K562 (cell line): Measurements from ENCODE around the gene PLP2. TPM values are rescaled to one million over a fixed set of nuclear protein-coding genes. Genes with fewer than 3 reads are reported as not detected.

Experiments
- ATAC-seq: fragments of 200-7000 bp; cut with Tn5 transposase; 3 replicates; pipeline ENCODE4 v1.9.1; 2020; ENCODE audit warnings: moderate library complexity
- BruUV-seq: library from RNA; stranded (reverse); fragments of 400-500 nt; replicated peaks from 2 replicates; lab custom pipeline; 2021; lab: Mats Ljungman, UMichigan
- CTCF ChIA-PET: fragments of 300-600 bp; formaldehyde crosslinking; extraction: SDS; loops from one replicate; lab custom pipeline; 2021; ENCODE audit warnings: low intra/inter-chr PET ratio; lab: Yijun Ruan, JAX
- POLR2A ChIA-PET: fragments of 300-600, 350-650 bp; sonication (Branson Sonifier 250); formaldehyde crosslinking; extraction: SDS; loops from one replicate; lab custom pipeline; 2021; ENCODE audit warnings: antibody characterized with exemption, inconsistent platforms; lab: Yijun Ruan, JAX
- DNase-seq, 4 experiments: peaks; one replicate each; pipeline versions ENCODE4 v3.0.0 to v3.0.0-alpha.2; 2011 to 2018; ENCODE audit warnings: low spot score in 3 of 4, mixed read lengths in 3 of 4; ENCODE audit errors: extremely low read depth in 1 of 4
- FAIRE-seq: peaks from 2 replicates; lab custom pipeline; 2011; peaks lifted over from hg19 to GRCh38; lab: Jason Lieb, UNC
- H2AFZ ChIP-seq: 2 replicates; pipeline ENCODE4 v1.6.0; 2011; ENCODE audit warnings: low read depth, low read length, control low read depth, inconsistent platforms
- H3K27ac ChIP-seq: fragments of 200-600 bp; 3 replicates; pipeline ENCODE4 v1.8.0; 2011; ENCODE audit warnings: low read depth, mild to moderate bottlenecking, control low read depth, inconsistent platforms, low read length, moderate library complexity, mixed read lengths; ENCODE audit errors: extremely low read depth
- H3K27me3 ChIP-seq, 2 experiments: fragments of 300-600 bp in 1 of 2; 2 replicates in 1 of 2; 3 replicates in 1 of 2; pipeline versions ENCODE4 v1.6.0 to v1.8.0; 2011; ENCODE audit warnings: inconsistent platforms in 2 of 2, low read length in 2 of 2, mild to moderate bottlenecking in 1 of 2, mixed read lengths in 1 of 2, moderate library complexity in 1 of 2; ENCODE audit not compliant: control insufficient read depth in 2 of 2, insufficient read depth in 2 of 2
- H3K36me3 ChIP-seq: fragments of 300-600 bp; 3 replicates; pipeline ENCODE4 v1.8.0; 2011; ENCODE audit warnings: mild to moderate bottlenecking, low read length, inconsistent platforms; ENCODE audit not compliant: control insufficient read depth, insufficient read depth
- H3K4me1 ChIP-seq, 2 experiments: fragments of 200-600 bp in 1 of 2; replicated peaks in 1 of 2; 2 replicates in 1 of 2; 3 replicates in 1 of 2; pipeline versions ENCODE4 v1.5.1 to v1.8.0; 2011; ENCODE audit warnings: inconsistent platforms in 2 of 2, low read length in 2 of 2, mild to moderate bottlenecking in 1 of 2, mixed read lengths in 1 of 2, moderate library complexity in 1 of 2; ENCODE audit not compliant: control insufficient read depth in 2 of 2, insufficient read depth in 2 of 2
- H3K4me2 ChIP-seq: 2 replicates; pipeline ENCODE4 v1.6.1; 2011; ENCODE audit warnings: low read length, control low read depth, inconsistent platforms, mixed read lengths; ENCODE audit not compliant: insufficient read depth
- H3K4me3 ChIP-seq: fragments of 200-600 bp; sonication (generic), shearing (Covaris generic); 2 replicates; pipeline ENCODE4 v1.5.1; 2016; ENCODE audit warnings: control low read depth, inconsistent platforms
- H3K79me2 ChIP-seq: fragments of 200-600 bp; 3 replicates; pipeline ENCODE4 v1.8.0; 2011; ENCODE audit warnings: low read length, inconsistent platforms; ENCODE audit not compliant: control insufficient read depth, insufficient read depth
- H3K9ac ChIP-seq, 2 experiments: 2 replicates each; pipeline versions ENCODE4 v1.6.0 to v1.6.1; 2011; ENCODE audit warnings: low read depth in 2 of 2, low read length in 2 of 2, control low read depth in 1 of 2, inconsistent platforms in 1 of 2, mild to moderate bottlenecking in 1 of 2, mixed read lengths in 1 of 2; ENCODE audit not compliant: insufficient read depth in 1 of 2
- H3K9me1 ChIP-seq: one replicate; pipeline ENCODE4 v1.6.0; 2011; ENCODE audit warnings: inconsistent platforms, mild to moderate bottlenecking, low read length, moderate library complexity; ENCODE audit not compliant: control insufficient read depth, insufficient read depth
- H3K9me3 ChIP-seq: replicated peaks from 2 replicates; pipeline ENCODE4 v1.5.1; 2011; ENCODE audit warnings: low read depth, low read length, inconsistent platforms; ENCODE audit not compliant: control insufficient read depth, insufficient read depth
- H4K20me1 ChIP-seq: replicated peaks from 2 replicates; pipeline ENCODE4 v1.6.1; 2011; ENCODE audit warnings: low read length, inconsistent platforms, mixed read lengths; ENCODE audit not compliant: control insufficient read depth, insufficient read depth
- ARID1B ChIP-seq: fragments of 450-650 bp; IDR thresholded peaks from 2 replicates; pipeline ENCODE4 v1.6.1; 2016; ENCODE audit warnings: antibody characterized with exemption, mild to moderate bottlenecking, inconsistent platforms
- CAMTA2 ChIP-seq: fragments of 250-450 bp; sonication (Bioruptor Pico); conservative IDR thresholded peaks from 2 replicates; pipeline ENCODE4 v1.5.1; 2022
- CXXC5 ChIP-seq: fragments of 250-450 bp; sonication (Bioruptor Pico); IDR thresholded peaks from 2 replicates; pipeline ENCODE4 v1.8.0; 2022; ENCODE audit warnings: inconsistent platforms, mild to moderate bottlenecking, moderate library complexity
- HNRNPLL ChIP-seq: fragments of 200-400 bp; formaldehyde crosslinking; IDR thresholded peaks from 2 replicates; pipeline ENCODE4 v1.6.1; 2017; ENCODE audit warnings: low read length, low read depth, mild to moderate bottlenecking; ENCODE audit not compliant: poor library complexity, severe bottlenecking
- MAFF ChIP-seq: IDR thresholded peaks from 2 replicates; pipeline ENCODE4 v1.6.1; 2012; ENCODE audit warnings: low read length, improper control_type of control experiment
- NFIC ChIP-seq: fragments of 450-650 bp; IDR thresholded peaks from 2 replicates; pipeline ENCODE4 v1.6.1; 2017; ENCODE audit warnings: mild to moderate bottlenecking, inconsistent platforms
- SRF ChIP-seq, 2 experiments: fragments of 250-450, 450-650 bp in 1 of 2; sonication (Bioruptor Pico) in 1 of 2; sonication (generic) in 1 of 2; formaldehyde crosslinking; IDR thresholded peaks; 2 replicates each; pipeline versions ENCODE4 v1.5.0 to v1.5.1; 2020 to 2022; ENCODE audit warnings: mild to moderate bottlenecking in 1 of 2, missing genetic modification reagents in 1 of 2
- VEZF1 ChIP-seq: fragments of 200-800 bp; sonication (Bioruptor generic); IDR thresholded peaks from 2 replicates; pipeline ENCODE4 v1.6.1; 2017; ENCODE audit warnings: missing genetic modification characterization, missing compliant biosample characterization
- ZBTB33 ChIP-seq: sonication (generic); formaldehyde crosslinking; IDR thresholded peaks from 2 replicates; pipeline ENCODE4 v1.8.1; 2023; ENCODE audit warnings: mild to moderate bottlenecking, missing genetic modification reagents
- WGBS: fragments of 100-300 bp; shearing (Covaris generic); methylation state at CpG from one replicate; pipeline ENCODE4 v1.1.6; 2016; ENCODE audit warnings: low coverage, mixed read lengths; ENCODE audit not compliant: insufficient coverage; ENCODE audit errors: missing lambda C conversion rate; 5-methylcytosine and 5-hydroxymethylcytosine counted together
- in situ Hi-C: fragments of 300-500 bp; cut with MboI; formaldehyde crosslinking; loops from 4 replicates; pipeline ENCODE4 v1.15.0; 2018; ENCODE audit warnings: inconsistent platforms, mixed read lengths
- intact Hi-C: fragments of 100-400 bp; cut with micrococcal nuclease; formaldehyde crosslinking; loops from 2 replicates; pipeline ENCODE4 v1.14.2; 2022
- polyA plus RNA-seq, 8 experiments: library from polyadenylated mRNA; depleted of rRNA in 4 of 8; stranded (reverse) in 5 of 8; unstranded in 3 of 8; fragments of >200 nt; fragmentation: Nextera tagmentation in 2 of 8; fragmentation: Illumina TruSeq in 1 of 8; extraction: Ambion mirVana in 2 of 8; extraction: Trizol in 1 of 8; gene quantifications; 2 replicates each; pipeline versions ENCODE4 v1.2.1 to v1.2.3, GENCODE V29; 2011 to 2014; ENCODE audit warnings: inconsistent platforms in 1 of 8, missing spikeins in 1 of 8
- total RNA-seq, 7 experiments: library from RNA; depleted of rRNA in 6 of 7; stranded (reverse); fragments of >200 nt in 6 of 7; fragmentation: Illumina TruSeq in 2 of 7; extraction: Trizol in 2 of 7; gene quantifications; 2 replicates each; pipeline versions ENCODE4 v1.2.1 to v1.2.3, GENCODE V29; 2011 to 2021; ENCODE audit warnings: low replicate concordance in 1 of 7

Gene PLP2
- total and polyA plus RNA-seq, 9 of the 15 experiments (the other 6 are each of a cell fraction or from before 2014, with no cell fraction given), result 34.7 to 236 (median 112) TPM

DNA sequence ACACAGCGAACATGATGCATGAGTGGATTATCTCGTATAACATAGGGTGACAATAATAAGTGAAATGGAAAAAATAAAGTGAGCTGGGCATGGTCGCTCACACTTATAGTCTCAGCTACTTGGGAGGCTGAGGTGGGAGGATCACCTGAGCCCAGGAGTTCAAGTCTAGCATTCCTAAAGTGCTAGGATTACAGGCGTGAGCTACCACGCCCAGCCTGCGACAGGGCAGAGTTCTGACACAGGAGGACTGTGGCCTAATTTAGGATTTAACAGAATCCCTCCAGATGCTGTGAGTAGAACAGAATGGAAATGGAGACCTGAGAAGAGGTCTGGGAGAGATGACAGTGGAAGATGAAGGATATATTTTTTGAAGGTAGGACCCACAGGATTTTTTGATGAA lies 17.9 kb downstream of the PLP2 start:
- in situ Hi-C loops, result no loop called here

GRCh38 chrX:49190821-49191573 lies 19.3 kb downstream of the PLP2 start:
- no peaks in the 10 kb centered on the region for H3K9me3 ChIP-seq
- peaks cover 41 to 48% of the 10 kb centered on the region in 2 experiments for H3K4me1 ChIP-seq
- H3K27me3 ChIP-seq, result no peaks in the 10 kb centered on the region
- ATAC-seq, result peak; percentile 90
- WGBS, result under 1% methylated on average over 19 of the region's 32 CpGs
- CTCF ChIA-PET, result no interaction called here
- peak overlapping the region; percentile 89 for H3K4me3 ChIP-seq
- H3K9me1 ChIP-seq, result no peaks in the 10 kb centered on the region
- POLR2A ChIA-PET, result interaction anchor here (0.6 to 1.4 kb wide), 10 partner anchors 11 to 1704 kb away, joined by 3 to 7 read pairs (median 4); partner anchors contain the start of gene OTUD5
- intact Hi-C loops (loop anchor here (2.0 to 5.0 kb wide), 2 partner anchors 44 to 92 kb away; no protein-coding TSS in a partner anchor), in situ Hi-C loops (no loop called here)
- H3K4me2 ChIP-seq, result peak overlapping the region; percentile 80
- no peaks in the 10 kb centered on the region for H4K20me1 ChIP-seq
- peak overlapping the region; percentile 78 for H3K27ac ChIP-seq
- H3K36me3 ChIP-seq, result no peaks in the 10 kb centered on the region
- DNase-seq, result peak; percentile 84 to 98 (median 90)
- H3K79me2 ChIP-seq, result peaks cover 19% of the 10 kb centered on the region; the same call in 2 of the 3 replicates
- peak overlapping the region; percentile 91 for H2AFZ ChIP-seq
- FAIRE-seq, result peak; percentile 100
- H3K9ac ChIP-seq, result peak overlapping the region; percentile 81 to 98
- BruUV-seq, result no TSS peak
- TF ChIP-seq MAFF (no peak), ZBTB33 (CRISPR knock-in tag) (0 out of 2 replicates have a peak, but pooled peaks have one; percentile 24), SRF (CRISPR knock-in tag; IDR thresholded peaks at IDR 0.05) (peak in 1 of 2 experiments; percentile 57; a peak in 1 of 4 replicates), VEZF1 (CRISPR knock-in tag) (peak; percentile 95), CAMTA2 (CRISPR knock-in tag) (no peak), CXXC5 (CRISPR knock-in tag) (peak; percentile 91)

More for the DNA sequence above, 17.9 kb downstream of the PLP2 start:
- BruUV-seq, result no TSS peak
- Histone ChIP-seq H3K4me2 (peak overlapping the region; percentile 80), H3K9me3 (no peaks in the 10 kb centered on the region), H3K4me3 (peak overlapping the region; percentile 51), H3K79me2 (peaks cover 33% of the 10 kb centered on the region), H2AFZ (no peak overlapping the region), H3K4me1 (peaks cover 45 to 48% of the 10 kb centered on the region in 2 experiments), H3K9me1 (no peaks in the 10 kb centered on the region), H3K27me3 (no peaks in the 10 kb centered on the region), H3K27ac (peak overlapping the region; percentile 60), H3K9ac (peak overlapping the region; percentile 24 to 73; a peak in 3 of 4 replicates), H3K36me3 (no peaks in the 10 kb centered on the region), H4K20me1 (no peaks in the 10 kb centered on the region)
- FAIRE-seq (no peak), ATAC-seq (no peak), DNase-seq (no peak)
- ChIA-PET CTCF (no interaction called here), POLR2A (no interaction called here)
- intact Hi-C loops, result loop anchor here (2.0 to 5.0 kb wide), 2 partner anchors 42 to 93 kb away; no protein-coding TSS in a partner anchor
- 11% methylated on average over 6 of the region's 6 CpGs for WGBS
- TF ChIP-seq NFIC (no peak), HNRNPLL (no peak), ARID1B (0 out of 2 replicates have a peak, but pooled peaks have one; percentile 7)
